ENCODE data around the gene RAPGEF1.

RAPGEF1 gene

GRCh38 chr9:131539223-131539923 is 200.5 kb downstream of the RAPGEF1 start:
- H3K27ac ChIP-seq (ENCODE audit: low read length): no peak overlapping the region
- H4K20me1 ChIP-seq (ENCODE audit: insufficient read depth, low read length): no peaks in the 10 kb centered on the region
- H3K9me2 ChIP-seq (replicated peaks; ENCODE audit: insufficient read depth, low read length): no peaks in the 10 kb centered on the region
- no peak overlapping the region for H3K9ac ChIP-seq (ENCODE audit: low read length)
- no peak overlapping the region for H3K4me2 ChIP-seq (ENCODE audit: low read depth, low read length)
- H3K79me2 ChIP-seq (ENCODE audit: low read length): no peaks in the 10 kb centered on the region
- no peak overlapping the region for H3K4me3 ChIP-seq (ENCODE audit: low read length)
- no peaks in the 10 kb centered on the region for H3K27me3 ChIP-seq (replicated peaks; ENCODE audit: insufficient read depth, low read length)
- no peaks in the 10 kb centered on the region for H3K4me1 ChIP-seq (ENCODE audit: low read length)
- no peak for TF ChIP-seq EZH2phosphoT487 (IDR thresholded peaks at IDR 0.05; ENCODE audit: low read length)
- TF ChIP-seq EZH2 (optimal IDR thresholded peaks at IDR 0.05; ENCODE audit: low read depth, low read length): no peak
- no peak for TF ChIP-seq CTCF (IDR thresholded peaks at IDR 0.05; ENCODE audit: low read length)
- DNase-seq: no peak
- no peaks in the 10 kb centered on the region for H3K36me3 ChIP-seq (replicated peaks; ENCODE audit: insufficient read depth, low read length)
- H2AFZ ChIP-seq (ENCODE audit: low read length): no peak overlapping the region
- H3K9me3 ChIP-seq (replicated peaks; ENCODE audit: insufficient read depth, low read length): no peaks in the 10 kb centered on the region
- H3F3A ChIP-seq (ENCODE audit: insufficient read depth, low read length): no peaks in the 10 kb centered on the region

- no peak for DNase-seq
- H3K79me2 ChIP-seq (ENCODE audit: low read length): no peaks in the 10 kb centered on the region
- no peaks in the 10 kb centered on the region for H3F3A ChIP-seq (ENCODE audit: insufficient read depth, low read length)
Measured at GRCh38 chr9:131537946-131538345, 201.9 kb downstream of the RAPGEF1 start.

GRCh38 chr9:131534721-131535237 is 205.1 kb downstream of the RAPGEF1 start:
- H2AFZ ChIP-seq (ENCODE audit: low read length): no peak overlapping the region
- H3K9me2 ChIP-seq (replicated peaks; ENCODE audit: insufficient read depth, low read length): no peaks in the 10 kb centered on the region
- H4K20me1 ChIP-seq (ENCODE audit: insufficient read depth, low read length): no peaks in the 10 kb centered on the region
- peaks cover 12% of the 10 kb centered on the region for H3K79me2 ChIP-seq (ENCODE audit: low read length)
- no peaks in the 10 kb centered on the region for H3K36me3 ChIP-seq (replicated peaks; ENCODE audit: insufficient read depth, low read length)
- H3K4me1 ChIP-seq (ENCODE audit: low read length): peaks cover 9% of the 10 kb centered on the region; the same call in 1 of the 2 replicates
- H3K9ac ChIP-seq (ENCODE audit: low read length): no peak overlapping the region
- no peaks in the 10 kb centered on the region for H3K27me3 ChIP-seq (replicated peaks; ENCODE audit: insufficient read depth, low read length)
- DNase-seq: no peak
- H3F3A ChIP-seq (ENCODE audit: insufficient read depth, low read length): no peaks in the 10 kb centered on the region
- H3K27ac ChIP-seq (ENCODE audit: low read length): no peak overlapping the region
- no peak for TF ChIP-seq EZH2 (optimal IDR thresholded peaks at IDR 0.05; ENCODE audit: low read depth, low read length)
- no peak for TF ChIP-seq CTCF (IDR thresholded peaks at IDR 0.05; ENCODE audit: low read length)
- no peak for TF ChIP-seq EZH2phosphoT487 (IDR thresholded peaks at IDR 0.05; ENCODE audit: low read length)
- H3K4me3 ChIP-seq (ENCODE audit: low read length): no peak overlapping the region
- no peaks in the 10 kb centered on the region for H3K9me3 ChIP-seq (replicated peaks; ENCODE audit: insufficient read depth, low read length)
- no peak overlapping the region for H3K4me2 ChIP-seq (ENCODE audit: low read depth, low read length)

More at GRCh38 chr9:131537946-131538345, 201.9 kb downstream of the RAPGEF1 start:
- H3K9me3 ChIP-seq (replicated peaks; ENCODE audit: insufficient read depth, low read length): no peaks in the 10 kb centered on the region
- H4K20me1 ChIP-seq (ENCODE audit: insufficient read depth, low read length): no peaks in the 10 kb centered on the region
- no peaks in the 10 kb centered on the region for H3K4me1 ChIP-seq (ENCODE audit: low read length)
- H3K9me2 ChIP-seq (replicated peaks; ENCODE audit: insufficient read depth, low read length): no peaks in the 10 kb centered on the region
- TF ChIP-seq EZH2phosphoT487 (IDR thresholded peaks at IDR 0.05; ENCODE audit: low read length) (no peak), CTCF (IDR thresholded peaks at IDR 0.05; ENCODE audit: low read length) (no peak), EZH2 (optimal IDR thresholded peaks at IDR 0.05; ENCODE audit: low read depth, low read length) (no peak)
- H3K4me2 ChIP-seq (ENCODE audit: low read depth, low read length): no peak overlapping the region
- no peak overlapping the region for H3K27ac ChIP-seq (ENCODE audit: low read length)
- no peaks in the 10 kb centered on the region for H3K36me3 ChIP-seq (replicated peaks; ENCODE audit: insufficient read depth, low read length)
- H2AFZ ChIP-seq (ENCODE audit: low read length): no peak overlapping the region
- no peak overlapping the region for H3K9ac ChIP-seq (ENCODE audit: low read length)
- H3K4me3 ChIP-seq (ENCODE audit: low read length): no peak overlapping the region
- H3K27me3 ChIP-seq (replicated peaks; ENCODE audit: insufficient read depth, low read length): no peaks in the 10 kb centered on the region
